K562 (cell line): ENCODE measurements around the gene CATSPER3. TPM values are rescaled to one million over a fixed set of nuclear protein-coding genes. Genes with fewer than 3 reads are reported as not detected.

Source experiments
- ATF7 ChIP-seq: fragments of 450-650 bp; IDR thresholded peaks from 2 replicates; pipeline ENCODE4 v1.7.1; 2014; ENCODE audit warnings: mild to moderate bottlenecking, moderate library complexity
- BCOR ChIP-seq: fragments of 450-650 bp; IDR thresholded peaks from 2 replicates; pipeline ENCODE4 v1.6.1; 2016
- CXXC5 ChIP-seq: fragments of 250-450 bp; sonication (Bioruptor Pico); IDR thresholded peaks from 2 replicates; pipeline ENCODE4 v1.8.0; 2022; ENCODE audit warnings: inconsistent platforms, mild to moderate bottlenecking, moderate library complexity
- FOSL1 ChIP-seq: fragments of 200-800 bp; sonication (Bioruptor generic); conservative IDR thresholded peaks from 2 replicates; pipeline ENCODE4 v1.6.1; 2016; ENCODE audit warnings: missing genetic modification characterization, missing compliant biosample characterization
- JUN ChIP-seq, 2 experiments: sonication (generic) in 1 of 2; formaldehyde crosslinking in 1 of 2; IDR thresholded peaks; 2 replicates each; pipeline versions ENCODE4 v1.6.1 to v1.8.0; 2012 to 2022; ENCODE audit warnings: borderline replicate concordance in 2 of 2, mild to moderate bottlenecking in 2 of 2, improper control_type of control experiment in 1 of 2, low read depth in 1 of 2, low read length in 1 of 2, missing genetic modification reagents in 1 of 2
- JUND ChIP-seq, 2 experiments: IDR thresholded peaks; 2 replicates in 1 of 2; 3 replicates in 1 of 2; pipeline ENCODE4 v1.6.1; 2011; ENCODE audit warnings: borderline replicate concordance in 2 of 2, low read depth in 2 of 2, low read length in 2 of 2, improper control_type of control experiment in 1 of 2, missing biosample characterization in 1 of 2, missing genetic modification characterization in 1 of 2, missing genetic modification reagents in 1 of 2
- MCM7 ChIP-seq, 2 experiments: fragments of 450-650 bp; IDR thresholded peaks; 2 replicates each; pipeline ENCODE4 v1.6.1; 2016 to 2018
- NFE2 ChIP-seq: IDR thresholded peaks from 2 replicates; pipeline ENCODE4 v1.6.1; 2014; ENCODE audit warnings: antibody characterized with exemption, low read depth
- POLR2G ChIP-seq: fragments of 200-400 bp; formaldehyde crosslinking; IDR thresholded peaks from 2 replicates; pipeline ENCODE4 v1.6.1; 2017; ENCODE audit warnings: low read depth, mild to moderate bottlenecking, antibody characterized with exemption, low read length, moderate library complexity
- PTRF ChIP-seq: fragments of 450-650 bp; IDR thresholded peaks from 2 replicates; pipeline ENCODE4 v1.6.1; 2016; ENCODE audit warnings: mild to moderate bottlenecking, missing genetic modification characterization, missing compliant biosample characterization
- RAD21 ChIP-seq, 2 experiments: fragments of 250-450 bp in 1 of 2; fragments of 450-650 bp in 1 of 2; sonication (Bioruptor Pico) in 1 of 2; formaldehyde crosslinking in 1 of 2; IDR thresholded peaks in 1 of 2; conservative IDR thresholded peaks in 1 of 2; 2 replicates each; pipeline versions ENCODE4 v1.4.0 to v1.8.0; 2020 to 2022; ENCODE audit warnings: mild to moderate bottlenecking in 2 of 2, moderate library complexity in 1 of 2
- YBX1 ChIP-seq: fragments of 450-650 bp; IDR thresholded peaks from 2 replicates; pipeline ENCODE4 v1.7.1; 2016; ENCODE audit warnings: mild to moderate bottlenecking
- ZFX ChIP-seq: sonication (generic); formaldehyde crosslinking; IDR thresholded peaks from 2 replicates; pipeline ENCODE4 v1.8.0; 2022; ENCODE audit warnings: mild to moderate bottlenecking, missing genetic modification reagents, moderate library complexity
- ZNF133 ChIP-seq: fragments of 250-450 bp; sonication (Bioruptor Pico); IDR thresholded peaks from 2 replicates; pipeline ENCODE4 v1.4.0; 2020; ENCODE audit warnings: mild to moderate bottlenecking
- ZNF699 ChIP-seq: fragments of 250-450 bp; sonication (Bioruptor Pico); IDR thresholded peaks from 2 replicates; pipeline ENCODE4 v1.8.0; 2021; ENCODE audit warnings: mild to moderate bottlenecking, moderate library complexity; ENCODE audit not compliant: insufficient replicate concordance
- polyA plus RNA-seq, 8 experiments: library from polyadenylated mRNA; depleted of rRNA in 4 of 8; stranded (reverse) in 5 of 8; unstranded in 3 of 8; fragments of >200 nt; fragmentation: Nextera tagmentation in 2 of 8; fragmentation: Illumina TruSeq in 1 of 8; extraction: Ambion mirVana in 2 of 8; extraction: Trizol in 1 of 8; gene quantifications; 2 replicates each; pipeline versions ENCODE4 v1.2.1 to v1.2.3, GENCODE V29; 2011 to 2014; ENCODE audit warnings: inconsistent platforms in 1 of 8, missing spikeins in 1 of 8
- total RNA-seq, 7 experiments: library from RNA; depleted of rRNA in 6 of 7; stranded (reverse); fragments of >200 nt in 6 of 7; fragmentation: Illumina TruSeq in 2 of 7; extraction: Trizol in 2 of 7; gene quantifications; 2 replicates each; pipeline versions ENCODE4 v1.2.1 to v1.2.3, GENCODE V29; 2011 to 2021; ENCODE audit warnings: low replicate concordance in 1 of 7
- TF ChIP-seq, protein P1 (sequence below), 2 experiments: fragments of 450-650 bp in 1 of 2; sonication (generic) in 1 of 2; formaldehyde crosslinking in 1 of 2; IDR thresholded peaks in 1 of 2; conservative IDR thresholded peaks in 1 of 2; 2 replicates each; pipeline versions ENCODE4 v1.6.1 to v1.8.1; 2016 to 2023; ENCODE audit warnings: mild to moderate bottlenecking in 2 of 2, moderate library complexity in 2 of 2, inconsistent platforms in 1 of 2, missing genetic modification reagents in 1 of 2
- TF ChIP-seq, protein P2 (sequence below), 2 experiments: IDR thresholded peaks in 1 of 2; conservative IDR thresholded peaks in 1 of 2; 2 replicates each; pipeline ENCODE4 v1.6.1; 2016; ENCODE audit warnings: low read depth in 2 of 2, mild to moderate bottlenecking in 1 of 2, missing compliant biosample characterization in 1 of 2, missing genetic modification characterization in 1 of 2, moderate library complexity in 1 of 2
- TF ChIP-seq, protein P3 (sequence below): fragments of 450-650 bp; IDR thresholded peaks from 2 replicates; pipeline ENCODE4 v1.6.1; 2016

Gene CATSPER3
- total and polyA plus RNA-seq, 9 of the 15 experiments (the other 6 are each of a cell fraction or from before 2014, with no cell fraction given): 0.14 to 1.5 (median 0.49) TPM

DNA sequence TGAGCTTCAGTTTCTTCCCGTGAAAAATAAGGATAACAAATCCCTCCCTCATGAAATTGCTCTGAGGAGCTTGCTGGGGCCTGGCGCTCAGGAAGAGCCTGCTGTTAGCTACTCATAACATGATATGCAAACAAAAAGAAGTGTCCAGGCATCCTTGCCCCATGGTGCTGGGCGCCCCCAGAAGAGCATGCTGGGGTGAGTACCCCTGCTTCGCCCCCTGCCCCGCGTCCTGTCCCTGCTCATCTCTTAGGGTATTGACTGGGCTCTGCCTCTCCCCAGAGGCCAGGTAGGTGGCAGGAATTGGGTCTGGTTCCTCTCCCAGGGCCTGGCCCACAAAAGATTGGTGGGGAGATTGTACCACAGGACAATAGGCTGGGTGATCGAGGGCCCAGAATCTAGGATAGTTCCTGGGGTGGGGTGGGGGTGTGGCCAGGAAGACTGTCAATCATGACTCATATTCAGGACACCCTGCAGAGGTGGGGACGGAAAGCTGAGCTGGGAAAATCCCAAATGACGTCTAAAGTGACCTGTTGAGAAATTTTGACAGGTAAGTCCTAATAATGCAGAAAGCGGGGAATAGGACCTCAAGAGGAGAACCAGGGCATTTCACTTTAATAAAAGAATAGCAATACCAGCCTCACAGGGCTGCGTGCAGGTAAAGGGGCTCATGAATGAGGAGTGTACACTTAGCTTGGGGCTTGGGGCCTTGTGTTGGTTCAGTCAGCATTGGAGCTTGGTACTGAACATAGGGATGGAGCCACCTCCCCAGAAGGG, 57.4 kb downstream of the CATSPER3 start (continued):
- TF ChIP-seq POLR2G: 0 out of 2 replicates have a peak, but pooled peaks have one; percentile 31
- no peak for TF ChIP-seq ZNF133 (CRISPR knock-in tag)
- TF ChIP-seq ATF7: peak; percentile 39; the same call in 1 of the 2 replicates
- TF ChIP-seq, protein P1, sequence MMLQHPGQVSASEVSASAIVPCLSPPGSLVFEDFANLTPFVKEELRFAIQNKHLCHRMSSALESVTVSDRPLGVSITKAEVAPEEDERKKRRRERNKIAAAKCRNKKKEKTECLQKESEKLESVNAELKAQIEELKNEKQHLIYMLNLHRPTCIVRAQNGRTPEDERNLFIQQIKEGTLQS (IDR thresholded peaks at IDR 0.05): peak; percentile 73
- TF ChIP-seq, protein P1 (CRISPR knock-in tag; conservative IDR thresholded peaks at IDR 0.05): no peak
- 0 out of 2 replicates have a peak, but pooled peaks have one; percentile 30 for TF ChIP-seq NFE2
- no peak for TF ChIP-seq PTRF (tag)
- TF ChIP-seq CXXC5 (CRISPR knock-in tag): no peak
- 0 out of 2 replicates have a peak, but pooled peaks have one; percentile 17 for TF ChIP-seq ZFX (CRISPR knock-in tag)
- no peak for TF ChIP-seq BCOR
- no peak for TF ChIP-seq RAD21 (CRISPR knock-in tag; conservative IDR thresholded peaks at IDR 0.05 in 1 of 2, IDR thresholded peaks at IDR 0.05 in 1 of 2)
- TF ChIP-seq, protein P2, sequence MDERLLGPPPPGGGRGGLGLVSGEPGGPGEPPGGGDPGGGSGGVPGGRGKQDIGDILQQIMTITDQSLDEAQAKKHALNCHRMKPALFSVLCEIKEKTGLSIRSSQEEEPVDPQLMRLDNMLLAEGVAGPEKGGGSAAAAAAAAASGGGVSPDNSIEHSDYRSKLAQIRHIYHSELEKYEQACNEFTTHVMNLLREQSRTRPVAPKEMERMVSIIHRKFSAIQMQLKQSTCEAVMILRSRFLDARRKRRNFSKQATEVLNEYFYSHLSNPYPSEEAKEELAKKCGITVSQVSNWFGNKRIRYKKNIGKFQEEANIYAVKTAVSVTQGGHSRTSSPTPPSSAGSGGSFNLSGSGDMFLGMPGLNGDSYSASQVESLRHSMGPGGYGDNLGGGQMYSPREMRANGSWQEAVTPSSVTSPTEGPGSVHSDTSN (CRISPR knock-in tag; IDR thresholded peaks at IDR 0.05; ENCODE audit: low read depth): peak; percentile 77
- TF ChIP-seq, protein P2 (tag; conservative IDR thresholded peaks at IDR 0.05; ENCODE audit: low read depth): peak; percentile 85
- TF ChIP-seq JUN (IDR thresholded peaks at IDR 0.05; ENCODE audit: borderline replicate concordance, low read depth, low read length): 0 out of 2 replicates have a peak, but pooled peaks have one; percentile 33
- no peak for TF ChIP-seq JUN (CRISPR knock-in tag; IDR thresholded peaks at IDR 0.05; ENCODE audit: borderline replicate concordance)
- no peak for TF ChIP-seq ZNF699
- no peak for TF ChIP-seq MCM7 (IDR thresholded peaks at IDR 0.05)
- TF ChIP-seq FOSL1 (tag): peak; percentile 92
- TF ChIP-seq JUND (IDR thresholded peaks at IDR 0.05; ENCODE audit: borderline replicate concordance, low read depth, low read length): peak; percentile 87
- TF ChIP-seq JUND (tag; IDR thresholded peaks at IDR 0.05; ENCODE audit: borderline replicate concordance, low read depth, low read length): peak; percentile 82
- TF ChIP-seq, protein P3, sequence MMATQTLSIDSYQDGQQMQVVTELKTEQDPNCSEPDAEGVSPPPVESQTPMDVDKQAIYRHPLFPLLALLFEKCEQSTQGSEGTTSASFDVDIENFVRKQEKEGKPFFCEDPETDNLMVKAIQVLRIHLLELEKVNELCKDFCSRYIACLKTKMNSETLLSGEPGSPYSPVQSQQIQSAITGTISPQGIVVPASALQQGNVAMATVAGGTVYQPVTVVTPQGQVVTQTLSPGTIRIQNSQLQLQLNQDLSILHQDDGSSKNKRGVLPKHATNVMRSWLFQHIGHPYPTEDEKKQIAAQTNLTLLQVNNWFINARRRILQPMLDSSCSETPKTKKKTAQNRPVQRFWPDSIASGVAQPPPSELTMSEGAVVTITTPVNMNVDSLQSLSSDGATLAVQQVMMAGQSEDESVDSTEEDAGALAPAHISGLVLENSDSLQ: peak; percentile 98
- no peak for TF ChIP-seq YBX1
- TF ChIP-seq, all 486 proteins: peak for 12
